ENCODE data around the gene AOAH. TPM values are rescaled to one million over a fixed set of nuclear protein-coding genes. Genes with fewer than 3 reads are reported as not detected.
"Not testable (repeated sequence)": the region's sequence is repeated elsewhere in the genome, so short reads cannot be mapped to it uniquely, and the experiment has no call there.

Gene AOAH
- total RNA-seq, 1 experiment from 2014 or later: not detected

DNA sequence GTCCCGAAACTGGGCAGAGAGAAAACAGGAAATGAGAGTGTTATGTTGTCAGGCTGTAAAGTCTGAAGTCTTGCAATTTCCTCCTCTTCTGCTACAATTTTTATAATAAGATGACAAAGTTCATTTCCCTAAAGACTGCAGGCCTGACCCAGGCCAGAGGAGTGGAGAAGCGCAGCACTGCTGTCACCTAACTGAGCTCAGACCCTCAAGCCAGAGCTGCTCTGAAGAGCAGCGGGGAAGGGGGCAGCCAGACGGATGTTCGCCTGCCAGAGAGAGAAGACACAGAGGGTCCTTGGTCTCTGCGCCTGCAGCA is 12.6 kb upstream of the AOAH start:
- no peak for DNase-seq (ENCODE audit: low read depth)

- no peak for DNase-seq (ENCODE audit: low read depth)
These were observed 12.0 kb upstream of the AOAH start for GRCh38 chr7:36736090-36736898.

DNA sequence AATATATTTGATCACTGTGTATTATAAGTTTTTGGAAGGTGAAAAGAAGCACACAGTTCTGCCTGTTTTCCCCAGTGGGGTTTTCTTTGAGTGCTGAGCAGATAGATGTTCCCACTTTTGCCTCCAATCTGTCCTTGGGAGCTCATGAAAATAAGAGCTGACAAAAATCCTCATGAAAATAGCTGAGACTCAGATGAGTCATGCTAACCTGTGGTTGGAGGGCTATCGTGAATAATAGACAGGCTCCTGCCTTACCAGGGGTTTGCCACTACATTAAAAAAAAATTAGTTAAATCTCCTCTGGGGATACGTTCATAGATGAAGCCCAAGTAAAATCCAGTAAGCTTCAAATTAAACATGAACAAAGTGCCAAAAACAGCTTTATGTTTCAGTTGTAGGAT is 10.9 kb upstream of the AOAH start:
- no peak for DNase-seq (ENCODE audit: low read depth)

GRCh38 chr7:36734731-36735130 is 10.4 kb upstream of the AOAH start:
- no peak for DNase-seq (ENCODE audit: low read depth)

GRCh38 chr7:36733411-36733810 is 9.1 kb upstream of the AOAH start:
- DNase-seq (ENCODE audit: low read depth): no peak

DNA sequence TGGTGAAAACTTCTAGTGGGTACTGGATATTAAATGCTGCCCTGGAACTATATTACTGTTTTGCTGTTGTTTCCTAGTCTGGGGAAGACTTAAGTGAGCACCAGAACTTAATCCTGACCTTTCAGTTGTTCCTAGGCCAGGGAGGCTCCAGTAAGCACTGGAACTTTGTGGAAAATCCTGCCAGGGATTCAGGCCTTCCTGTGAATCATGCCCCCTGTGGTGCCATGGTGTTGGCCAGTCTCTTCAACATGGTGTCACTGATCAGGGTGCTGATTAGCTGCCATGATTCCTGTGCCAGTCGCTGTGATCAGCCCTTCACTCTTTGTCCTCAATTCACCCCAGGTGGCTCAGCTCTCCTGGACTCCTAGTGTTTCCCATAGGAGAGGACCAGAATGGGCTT is 8.5 kb upstream of the AOAH start:
- DNase-seq (ENCODE audit: low read depth): no peak

GRCh38 chr7:36730046-36730445 is 5.8 kb upstream of the AOAH start:
- DNase-seq (ENCODE audit: low read depth): no peak

DNA sequence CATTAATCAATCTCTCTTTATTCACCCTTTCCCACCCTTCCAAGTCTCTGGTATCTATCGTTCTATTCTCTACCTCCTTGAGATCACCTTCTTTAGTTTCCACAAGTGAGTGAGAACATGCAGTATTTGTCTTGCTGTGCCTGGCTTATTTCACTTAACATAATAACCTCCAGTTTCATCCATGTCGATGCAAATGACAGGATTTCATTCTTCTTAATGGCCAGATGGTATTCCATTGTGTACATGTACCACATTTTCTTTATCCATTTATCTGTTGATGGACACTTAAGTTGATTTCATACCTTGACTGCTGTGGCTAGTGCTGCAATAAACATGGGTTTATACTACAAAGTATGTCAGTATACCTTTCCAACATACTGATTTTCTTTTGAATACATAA is 3.8 kb upstream of the AOAH start:
- no peak for DNase-seq (ENCODE audit: low read depth)

- no peak for DNase-seq (ENCODE audit: low read depth)
These were observed 2.7 kb upstream of the AOAH start for GRCh38 chr7:36726806-36727503.

DNA sequence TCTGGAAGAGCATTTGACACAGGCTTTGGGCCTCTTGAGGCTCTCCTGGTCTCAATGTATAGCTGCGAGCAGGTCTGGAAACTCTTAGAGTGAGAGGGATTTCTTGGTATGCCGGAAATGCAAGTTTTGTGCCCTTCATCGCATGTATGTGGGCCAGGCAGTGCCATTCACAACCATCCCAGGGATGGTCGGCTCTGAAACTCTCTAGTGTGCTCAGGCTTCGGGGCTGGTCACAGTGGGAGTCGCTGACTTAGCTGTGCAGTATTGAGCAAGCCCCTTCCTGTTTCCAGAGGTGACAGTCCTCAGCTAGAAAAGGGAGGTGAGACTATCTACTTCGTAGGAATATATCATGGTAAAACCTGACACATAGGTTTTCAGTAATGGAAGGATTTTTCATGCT is 2.0 kb upstream of the AOAH start:
- no peak for DNase-seq (ENCODE audit: low read depth)

- no peak for DNase-seq (ENCODE audit: low read depth)
These were observed 702 bp upstream of the AOAH start for GRCh38 chr7:36724996-36725395.

DNA sequence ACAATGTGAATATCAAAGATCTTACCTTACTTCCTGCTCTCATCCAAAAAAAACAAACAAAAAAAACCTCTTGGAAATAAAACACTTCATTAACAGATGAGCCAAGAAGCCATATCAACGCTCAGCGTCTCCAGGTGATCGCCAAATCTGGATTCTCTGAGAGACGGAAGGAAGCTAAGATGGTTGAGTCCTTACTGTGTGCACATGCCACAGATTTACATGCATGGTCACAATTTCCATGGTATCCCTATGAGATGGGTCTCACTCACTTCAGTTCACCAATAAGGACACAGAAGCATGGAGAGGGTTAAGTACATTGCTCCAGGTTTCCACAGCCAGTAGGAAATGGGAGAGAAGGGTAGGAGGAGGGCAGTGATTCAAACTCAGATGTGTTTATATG is 1.0 kb downstream of the AOAH start:
- DNase-seq (ENCODE audit: low read depth): no peak

DNA sequence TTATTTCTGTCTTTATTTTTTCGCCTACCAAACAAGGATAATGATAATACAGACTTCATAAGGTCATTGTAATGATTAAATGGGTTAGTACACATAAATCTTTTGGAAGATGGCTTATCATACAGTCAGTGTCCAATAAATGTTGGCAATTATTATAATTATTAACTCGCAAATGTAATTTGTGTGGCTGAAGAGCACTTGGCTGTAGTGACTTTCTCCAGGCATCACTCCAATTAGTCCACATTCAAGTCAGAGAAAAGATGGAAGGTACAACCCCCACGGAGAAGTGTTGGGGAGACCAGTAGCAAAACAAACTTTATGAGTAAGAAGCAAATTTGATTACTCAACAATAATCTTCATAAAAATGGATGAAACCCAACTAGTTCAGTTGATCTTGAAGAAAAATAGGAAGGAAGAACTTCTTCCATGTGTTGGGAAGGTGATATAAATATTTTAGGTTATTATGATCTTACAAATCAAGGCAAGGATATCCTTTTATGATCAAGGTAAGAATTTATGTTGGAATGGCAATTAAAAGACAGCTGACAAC is 5.1 kb downstream of the AOAH start:
- DNase-seq (ENCODE audit: low read depth): no peak

GRCh38 chr7:36717586-36717985 is 6.7 kb downstream of the AOAH start:
- DNase-seq (ENCODE audit: low read depth): no peak

GRCh38 chr7:36716802-36717201 is 7.5 kb downstream of the AOAH start:
- not testable (repeated sequence) for DNase-seq (ENCODE audit: low read depth)

DNA sequence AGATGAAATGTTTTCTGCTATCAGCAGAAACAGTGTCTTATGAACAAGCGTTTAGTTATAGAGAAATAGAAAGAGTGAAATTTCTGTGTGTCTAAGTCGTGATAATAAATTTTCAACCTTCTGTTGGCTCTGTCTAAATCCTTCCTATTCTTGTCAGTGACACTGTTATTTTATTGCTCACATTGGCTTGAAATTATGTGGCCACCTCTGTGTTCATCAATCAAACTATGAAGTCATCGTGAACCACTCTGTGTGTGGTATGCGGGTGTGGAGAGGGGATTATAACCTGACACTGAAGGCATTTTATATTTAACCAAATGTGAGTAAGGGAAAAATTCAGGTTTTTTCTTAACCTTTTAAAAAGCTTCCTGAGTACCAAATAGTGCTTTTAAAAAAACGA is 12.3 kb downstream of the AOAH start:
- no peak for DNase-seq (ENCODE audit: low read depth)

GRCh38 chr7:36711256-36711655 is 13.0 kb downstream of the AOAH start:
- no peak for DNase-seq (ENCODE audit: low read depth)

DNA sequence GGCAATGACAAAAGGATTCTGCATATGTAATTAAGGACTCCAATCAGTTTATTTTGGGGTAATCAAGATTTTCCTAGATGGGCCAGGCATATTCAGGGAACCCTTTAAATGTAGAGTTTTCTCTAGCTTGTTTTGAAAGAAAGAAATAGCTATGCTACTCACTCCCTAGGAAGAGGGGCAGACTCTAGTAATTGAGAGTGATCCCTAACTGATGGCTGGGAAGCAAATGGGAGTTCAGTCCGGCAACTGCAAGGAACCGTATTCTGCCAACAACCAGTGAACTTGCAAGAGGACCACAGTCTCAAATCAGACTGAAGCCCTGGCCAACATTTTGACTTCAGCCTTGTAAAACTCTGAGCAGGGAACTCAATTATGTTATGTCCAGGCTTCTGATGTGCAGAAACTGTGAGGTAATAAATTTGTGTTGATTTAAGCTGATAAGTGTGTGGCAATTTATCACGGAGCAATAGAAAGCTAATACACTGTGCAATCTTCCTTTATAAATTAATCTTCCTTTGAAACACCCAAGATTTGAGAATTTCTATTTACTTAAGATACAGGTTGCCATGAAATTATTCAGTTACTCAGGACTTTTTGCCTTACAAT is 14.0 kb downstream of the AOAH start:
- DNase-seq (ENCODE audit: low read depth): no peak

DNA sequence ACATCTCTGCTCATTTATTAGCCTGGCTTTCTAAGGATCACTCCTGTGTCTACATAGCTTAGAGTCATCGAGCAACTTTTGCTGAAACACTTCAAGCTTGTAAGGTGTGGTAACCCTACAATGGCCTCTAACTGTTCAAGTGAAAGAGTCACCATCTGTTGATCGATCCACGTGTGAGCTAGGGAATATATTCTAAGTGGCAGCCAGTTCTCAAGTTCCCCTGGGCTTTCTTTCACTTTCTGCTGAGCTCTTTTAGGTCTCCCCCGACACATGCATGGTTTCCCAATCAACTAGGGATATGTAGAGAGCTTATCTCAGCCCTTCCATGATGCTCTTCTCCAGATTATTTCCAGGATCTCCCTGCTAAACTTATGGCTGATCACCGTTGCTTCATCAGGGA is 15.5 kb downstream of the AOAH start:
- peak; percentile 2 for DNase-seq (ENCODE audit: low read depth)

GRCh38 chr7:36707898-36708297 is 16.4 kb downstream of the AOAH start:
- no peak for DNase-seq (ENCODE audit: low read depth)

DNA sequence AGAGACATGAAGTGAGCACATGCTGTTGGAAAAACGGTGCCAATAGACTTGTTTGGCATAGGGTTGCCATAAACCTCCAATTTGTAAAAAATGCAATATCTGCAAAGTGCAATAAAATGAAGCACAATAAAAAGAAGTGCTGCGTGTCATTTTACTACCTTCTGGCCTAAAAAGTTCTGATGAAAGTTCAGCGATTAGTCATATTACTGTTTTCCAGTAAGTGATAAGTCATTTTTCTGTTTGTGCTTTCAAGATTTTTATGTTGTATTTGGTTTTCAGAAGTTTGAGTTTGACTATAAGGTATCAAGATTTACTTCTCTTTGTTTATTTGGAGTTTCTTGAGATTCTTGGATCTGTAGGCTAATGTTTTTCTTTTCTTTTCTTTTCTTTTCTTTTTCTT is 16.8 kb downstream of the AOAH start:
- DNase-seq (ENCODE audit: low read depth): no peak

GRCh38 chr7:36703860-36704259 is 20.4 kb downstream of the AOAH start:
- DNase-seq (ENCODE audit: low read depth): not testable (repeated sequence)

- no peak for DNase-seq (ENCODE audit: low read depth)
These were observed 31.8 kb downstream of the AOAH start for GRCh38 chr7:36692456-36692855.
